ENCODE results near the gene TOP3A.

The TOP3A gene

DNA sequence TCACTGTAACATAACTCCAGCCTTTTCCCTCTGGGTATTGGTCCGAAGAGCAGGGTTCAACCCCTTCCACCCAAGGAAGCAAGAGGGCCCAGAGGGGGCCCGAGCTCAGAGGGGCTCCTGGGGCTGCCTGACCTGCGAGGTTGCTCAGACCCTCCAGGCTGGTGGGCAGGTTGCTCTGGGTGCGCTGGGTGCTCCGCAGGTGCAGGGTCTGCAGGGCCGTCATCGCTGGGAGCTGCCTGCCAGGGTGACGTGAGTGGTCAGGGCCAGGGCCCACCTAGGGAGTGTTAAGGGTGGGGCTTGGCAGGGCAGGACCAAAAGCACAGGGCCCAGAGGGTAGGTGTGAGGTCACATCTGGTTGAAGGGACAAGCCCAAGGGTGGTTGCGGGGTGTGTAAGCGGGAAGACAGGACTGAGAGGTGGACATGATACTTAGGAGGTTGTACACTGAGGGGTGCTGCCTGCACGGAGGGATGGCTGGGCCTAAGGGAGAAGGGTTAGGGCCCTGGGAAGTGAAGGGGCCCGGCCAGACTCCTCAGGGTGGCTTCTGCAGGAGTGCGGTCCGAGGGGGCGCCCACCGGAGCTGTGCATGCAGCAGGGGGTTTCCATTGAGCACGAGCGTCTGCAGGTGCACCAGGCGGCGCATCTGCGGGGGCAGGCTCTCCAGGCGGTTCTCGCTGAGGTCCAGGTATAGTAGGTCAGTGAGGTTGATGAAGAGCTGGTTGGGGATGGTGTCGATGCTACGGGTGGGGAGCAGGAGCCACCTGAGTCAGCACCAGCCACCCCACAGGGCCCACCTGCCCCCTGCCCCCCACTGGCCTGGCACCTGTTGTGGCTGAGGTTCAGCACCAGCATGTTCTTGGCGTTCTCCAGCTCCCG, 60.6 kb downstream of the TOP3A start:
- DNase-seq = no peak

DNA sequence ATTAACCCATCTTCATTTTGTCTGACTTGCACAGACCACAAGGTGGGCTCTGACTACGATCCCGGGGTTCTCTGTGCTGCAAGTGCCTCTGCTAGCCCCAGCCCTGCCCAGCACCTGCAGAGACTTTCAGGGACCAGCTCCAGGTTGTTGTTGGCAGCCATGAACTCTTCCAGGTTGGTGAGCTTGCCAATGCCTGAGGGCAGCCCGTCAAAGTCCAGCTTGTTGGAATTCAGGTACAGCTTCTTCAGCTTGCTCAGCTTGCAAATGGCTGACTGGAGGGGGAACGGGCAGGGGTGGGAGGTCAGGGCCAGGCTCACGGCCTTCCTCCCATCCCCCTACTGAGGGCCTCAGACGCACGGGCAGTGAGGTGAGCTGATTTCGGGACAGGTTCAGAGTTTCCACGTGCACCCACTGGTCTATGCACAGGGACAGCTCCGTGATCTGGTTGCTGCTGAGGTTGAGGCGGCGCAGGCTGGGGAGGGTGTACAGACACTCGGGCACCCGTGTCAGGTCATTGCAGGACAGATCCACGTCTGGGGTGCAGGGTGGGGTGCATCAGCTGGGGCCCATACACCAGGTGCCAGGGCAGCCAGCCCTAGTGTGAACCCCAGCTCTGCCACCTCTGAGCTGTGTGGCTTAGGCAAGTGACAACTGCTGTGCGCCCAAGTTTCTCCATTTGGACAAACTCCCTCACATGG, 61.5 kb downstream of the TOP3A start:
- DNase-seq = no peak

DNA sequence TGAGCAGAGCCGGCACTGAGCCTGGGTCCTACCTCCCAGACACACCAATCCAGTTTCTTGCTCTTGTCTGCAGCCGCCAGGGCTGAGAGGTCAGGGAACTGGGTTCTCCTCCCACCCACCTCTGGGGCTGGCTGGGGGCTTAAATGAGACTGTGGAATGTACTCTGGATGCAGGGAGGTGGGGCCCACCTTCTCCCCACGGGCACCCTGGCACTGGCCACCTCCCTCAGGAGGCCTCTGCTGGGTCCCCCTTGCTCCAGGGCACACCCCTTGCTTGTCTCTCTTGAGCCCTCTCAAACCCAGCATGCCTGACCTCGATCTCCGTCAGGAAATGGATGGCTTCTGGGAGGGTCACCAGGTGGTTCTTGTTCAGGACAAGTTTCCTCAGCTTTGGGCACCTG, 62.6 kb downstream of the TOP3A start:
- DNase-seq = no peak

DNA sequence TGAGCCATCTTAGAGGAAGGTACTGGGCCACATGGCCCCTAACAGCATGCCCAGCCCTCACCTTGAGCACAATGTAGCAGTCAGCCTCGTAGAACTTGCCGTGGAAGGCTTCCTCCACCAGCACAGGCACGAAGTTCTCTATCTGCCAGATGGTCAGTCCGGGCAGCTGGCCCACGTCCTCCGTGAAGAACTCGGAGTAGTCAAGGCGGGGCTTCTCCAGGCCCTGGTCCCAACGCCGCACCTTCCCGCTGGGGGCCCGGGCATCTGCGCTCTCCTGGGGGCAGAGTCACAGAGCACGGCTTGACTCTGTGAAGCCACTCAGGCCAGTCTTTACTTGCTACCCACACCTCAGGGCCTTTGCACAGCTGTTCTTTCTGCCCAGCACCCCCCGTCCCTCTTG, 63.6 kb downstream of the TOP3A start:
- DNase-seq = no peak

DNA sequence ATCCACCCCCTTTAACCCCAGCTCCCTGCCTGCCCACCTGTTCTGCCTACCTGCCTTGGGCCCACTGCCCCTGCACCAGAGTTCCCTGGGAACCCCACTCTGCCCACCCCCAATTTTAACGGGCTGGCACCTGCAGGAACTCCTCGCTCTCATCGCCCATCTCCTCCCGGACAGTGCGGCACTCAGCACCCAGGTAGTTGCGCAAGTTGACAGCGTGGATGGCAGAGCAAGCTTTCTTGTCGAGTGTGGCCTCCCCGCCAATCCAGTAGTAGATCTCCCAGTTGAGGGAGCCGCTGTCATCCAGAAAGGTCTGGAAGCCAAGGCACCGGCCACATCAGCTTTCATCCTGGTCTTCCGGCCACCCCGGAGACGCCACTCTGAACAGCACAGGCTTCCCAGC, 64.1 kb downstream of the TOP3A start:
- DNase-seq = no peak

DNA sequence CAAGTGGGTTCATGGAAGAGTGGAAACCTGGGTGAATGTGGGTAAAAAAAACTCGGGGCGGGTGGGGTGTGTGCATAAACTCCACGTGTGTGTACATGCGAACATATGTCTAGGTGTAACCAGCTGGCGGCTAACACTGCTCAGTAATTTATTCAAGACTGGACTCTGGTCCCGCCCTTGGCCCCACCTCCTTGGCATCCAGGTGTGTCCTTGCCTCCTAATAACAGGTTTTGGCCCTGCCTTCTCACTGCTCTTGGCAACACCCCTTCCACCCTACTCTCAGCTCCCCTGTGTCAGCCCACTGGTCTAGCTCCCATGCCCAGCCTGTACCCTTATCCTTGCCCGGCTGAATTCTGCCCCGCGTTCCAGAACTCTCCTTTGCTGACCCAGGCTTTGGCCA, 64.5 kb downstream of the TOP3A start:
- no peak for DNase-seq

DNA sequence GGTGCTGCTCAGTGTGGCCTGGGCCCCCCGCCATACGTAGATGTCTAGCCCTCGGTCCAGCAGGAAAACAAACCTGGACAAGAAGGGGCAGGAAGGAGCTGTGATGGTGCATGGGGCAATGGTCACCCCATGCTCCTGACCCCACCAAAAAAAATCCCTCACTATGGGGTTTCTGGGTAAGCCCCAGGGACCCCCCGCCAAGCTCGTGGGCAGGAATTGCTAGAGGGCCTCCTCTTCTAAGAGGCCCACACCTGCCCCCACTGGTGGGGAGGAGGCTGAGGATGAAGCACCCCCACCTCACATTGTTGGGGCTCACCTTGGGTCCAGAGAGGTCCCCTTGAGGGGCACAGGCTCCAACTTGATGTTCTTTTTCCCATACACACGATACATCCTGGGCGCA, 66.0 kb downstream of the TOP3A start:
- no peak for DNase-seq

DNA sequence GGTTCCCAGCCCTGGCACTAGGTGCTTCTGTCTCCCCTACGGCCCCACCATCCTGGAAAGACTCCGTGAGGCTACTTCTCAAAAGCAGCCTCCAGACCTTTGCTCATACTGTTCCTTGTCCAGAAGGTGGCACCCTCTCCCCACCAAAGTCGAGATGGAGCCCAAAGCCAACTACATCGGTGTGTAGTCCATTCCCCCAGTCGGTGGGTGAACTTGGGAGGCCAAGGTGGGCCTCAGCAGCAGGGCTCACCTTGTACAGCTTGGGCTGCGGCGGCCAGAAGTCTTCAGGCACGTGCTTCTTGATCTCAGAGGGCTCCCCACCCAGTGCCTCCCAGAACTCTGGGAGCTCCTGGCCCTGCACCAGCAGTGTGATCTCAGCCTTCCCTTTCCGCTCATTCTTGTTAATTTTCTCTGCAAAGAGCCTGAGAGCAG, 66.5 kb downstream of the TOP3A start:
- peak; percentile 83 for DNase-seq

DNA sequence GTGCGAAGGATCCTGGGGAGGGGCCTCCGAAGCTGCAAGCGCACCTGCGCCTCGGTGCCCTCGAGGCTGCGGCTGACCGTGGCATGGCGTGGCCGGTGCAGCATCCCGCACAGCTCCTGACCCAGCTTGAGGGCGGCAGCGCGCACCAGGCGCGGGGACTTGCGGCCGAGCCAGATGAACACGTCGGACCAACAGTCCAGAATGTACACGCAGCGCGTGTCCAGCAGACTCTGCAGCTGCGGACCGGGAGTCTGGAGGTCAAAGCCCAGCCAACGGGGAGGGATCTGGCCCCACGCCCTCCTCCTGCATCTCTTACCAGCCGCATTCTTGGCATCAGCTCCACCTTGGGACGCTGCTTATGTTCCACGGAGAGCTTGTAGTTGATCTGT, 67.2 kb downstream of the TOP3A start:
- no peak for DNase-seq

DNA sequence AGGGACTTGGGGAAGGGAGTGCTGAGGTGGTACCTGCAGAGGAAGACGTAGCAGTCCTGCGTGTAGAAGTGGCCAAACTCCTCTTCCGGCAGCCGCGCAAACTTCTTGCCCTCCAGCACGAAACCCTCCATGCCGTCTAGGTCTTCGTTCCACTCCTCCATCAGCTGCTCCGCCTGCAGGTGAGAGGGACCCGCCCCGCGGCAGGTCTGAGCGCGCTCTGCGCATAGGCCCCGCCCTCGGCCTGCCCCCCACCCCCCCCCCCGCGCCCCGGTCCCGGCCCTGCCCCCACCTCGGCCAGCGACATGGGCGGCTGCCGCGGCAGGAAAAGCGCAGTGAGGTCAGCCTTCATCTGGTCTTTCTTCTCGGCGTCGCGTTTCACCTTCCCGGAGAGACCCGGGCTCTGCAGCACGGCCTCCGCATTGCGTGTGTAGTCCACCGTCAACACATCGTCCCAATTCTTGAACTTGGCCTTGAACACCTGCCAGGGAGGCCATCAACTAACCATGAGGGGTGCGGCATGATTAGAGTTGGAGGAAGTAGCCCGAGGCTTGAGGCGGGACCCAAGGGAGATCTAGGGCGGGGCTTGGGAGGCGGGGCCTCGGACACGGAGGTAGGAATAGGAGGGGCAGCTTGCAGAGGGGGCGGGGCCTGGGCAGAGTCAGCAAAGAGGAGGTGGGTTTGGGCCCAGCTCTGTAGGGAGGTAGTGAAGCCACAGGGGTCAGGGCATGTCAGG, 67.7 kb downstream of the TOP3A start:
- DNase-seq = peak; percentile 72

DNA sequence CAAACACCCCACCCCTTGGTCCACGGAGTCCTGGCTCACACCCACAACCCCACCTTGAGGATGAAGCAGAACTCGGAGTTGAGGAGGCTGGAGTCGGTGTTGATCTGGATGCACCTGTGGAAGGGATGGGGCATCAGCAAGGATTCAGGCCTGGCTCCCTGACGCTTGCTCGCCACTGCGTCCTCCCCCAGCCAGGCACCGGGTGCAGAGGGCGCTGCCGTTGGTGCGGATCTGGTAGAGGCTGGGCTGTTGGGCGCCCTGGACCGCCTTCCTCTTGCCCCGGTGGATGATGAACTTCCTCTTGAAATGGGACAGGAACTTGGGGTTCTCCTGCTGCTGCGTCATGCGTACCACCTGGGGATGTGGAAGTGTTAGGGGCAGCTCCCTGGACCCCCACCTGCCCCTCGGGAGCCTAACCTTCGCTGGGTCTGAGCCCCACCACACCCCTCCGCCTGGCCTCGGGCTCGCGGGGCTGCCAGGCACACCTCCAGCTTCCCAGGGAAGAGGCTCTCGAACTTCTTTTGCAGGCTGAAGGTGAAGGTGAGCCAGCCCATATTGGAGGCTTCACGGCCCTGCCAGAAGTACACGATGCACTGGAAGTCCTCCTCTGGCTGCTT, 68.6 kb downstream of the TOP3A start:
- no peak for DNase-seq

DNA sequence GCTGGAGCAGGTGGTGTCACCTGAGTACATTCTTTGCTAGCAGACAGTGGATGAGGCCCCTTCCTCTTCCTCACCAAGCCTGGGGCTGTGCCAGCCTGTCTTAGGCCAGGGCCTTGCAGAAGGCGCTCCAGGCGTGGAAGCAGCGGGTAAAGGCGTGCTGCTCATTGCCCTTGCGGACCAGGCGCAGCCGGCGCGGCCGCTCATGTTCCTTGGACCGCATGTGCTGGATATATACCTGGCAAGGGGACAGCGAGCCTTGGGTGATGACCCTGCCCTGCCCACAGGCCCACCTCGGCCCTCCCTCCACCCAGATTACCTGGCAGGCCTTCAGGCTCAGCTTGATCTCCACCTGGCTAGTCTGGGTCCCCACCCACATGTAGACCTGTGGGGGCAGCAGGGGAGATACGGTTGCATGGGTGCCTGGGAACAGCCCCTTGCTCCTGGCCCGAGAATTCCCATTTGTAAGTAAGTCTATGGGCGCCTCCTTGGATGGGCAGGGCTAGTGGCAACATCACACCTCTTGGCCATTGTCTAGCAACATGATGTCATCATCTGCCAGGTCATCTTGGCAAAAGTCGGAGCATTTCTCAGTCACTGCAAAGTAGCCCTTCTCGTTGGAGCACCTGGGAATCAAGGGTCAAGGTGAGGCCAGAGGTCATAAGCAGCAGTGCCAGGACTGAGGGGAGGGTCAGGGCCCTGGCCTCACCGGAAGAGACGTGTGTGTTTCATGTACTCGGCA, 69.6 kb downstream of the TOP3A start:
- DNase-seq = no peak

DNA sequence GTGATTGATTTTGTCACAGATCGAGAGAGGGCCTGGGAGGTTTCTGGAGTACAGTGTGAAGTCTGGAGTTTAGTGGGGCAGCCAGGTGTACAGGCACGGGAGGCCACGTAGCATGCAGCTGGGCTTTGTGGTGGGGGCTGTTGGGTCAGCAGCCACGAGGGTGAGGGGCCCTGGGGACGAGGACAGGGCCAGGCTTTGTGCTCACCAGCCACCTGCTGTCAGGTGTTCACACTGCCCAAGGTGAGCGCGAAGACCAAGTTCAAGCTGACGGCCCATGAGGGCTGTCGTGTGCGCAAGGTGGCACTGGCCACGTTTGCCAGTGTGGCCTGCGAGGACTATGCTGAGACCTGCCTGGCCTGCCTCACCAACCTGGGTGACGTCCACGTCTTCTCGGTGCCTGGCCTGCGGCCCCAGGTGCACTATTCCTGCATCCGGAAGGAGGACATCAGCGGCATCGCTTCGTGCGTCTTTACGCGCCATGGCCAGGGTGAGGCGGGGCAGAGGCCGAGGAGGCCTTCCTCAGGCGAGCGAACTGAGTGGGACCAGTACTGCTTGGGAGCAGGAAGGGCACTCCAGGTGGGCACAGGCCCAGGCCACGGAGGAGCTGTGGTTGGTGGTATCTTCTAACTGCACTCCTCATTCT, 73.4 kb downstream of the TOP3A start:
- no peak for DNase-seq

DNA sequence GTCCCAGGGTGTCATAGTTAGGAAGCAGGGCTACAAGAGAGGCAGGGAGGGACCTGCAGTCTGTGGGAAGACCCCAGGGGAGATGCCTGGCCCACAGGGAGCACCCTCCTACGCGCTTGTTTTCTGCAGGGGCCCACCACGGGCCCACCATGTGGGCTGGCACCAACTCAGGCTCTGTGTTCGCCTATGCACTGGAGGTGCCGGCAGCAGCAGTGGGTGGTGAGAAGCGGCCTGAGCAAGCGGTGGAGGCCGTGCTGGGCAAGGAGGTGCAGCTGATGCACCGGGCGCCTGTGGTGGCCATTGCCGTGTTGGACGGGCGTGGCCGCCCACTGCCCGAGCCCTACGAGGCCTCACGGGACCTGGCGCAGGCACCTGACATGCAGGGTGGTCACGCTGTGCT, 74.3 kb downstream of the TOP3A start:
- no peak for DNase-seq

DNA sequence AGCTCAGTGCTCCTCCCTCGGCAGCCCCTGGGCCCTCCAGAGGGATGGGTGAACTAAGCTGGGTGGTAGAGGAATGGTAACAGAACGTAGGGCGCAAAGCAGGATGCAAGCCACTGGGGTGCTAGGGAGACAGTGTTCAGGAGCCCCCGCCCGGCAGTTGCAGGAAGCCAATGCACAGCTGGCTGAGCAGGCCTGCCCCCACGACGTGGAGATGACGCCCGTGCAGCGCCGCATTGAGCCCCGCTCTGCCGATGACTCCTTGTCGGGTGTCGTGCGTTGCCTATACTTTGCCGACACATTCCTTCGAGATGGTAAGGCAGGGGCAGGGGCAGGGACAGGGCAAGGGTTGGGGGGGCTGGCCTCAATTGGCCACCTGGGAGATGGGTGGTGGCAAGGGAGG, 76.5 kb downstream of the TOP3A start:
- DNase-seq = no peak

DNA sequence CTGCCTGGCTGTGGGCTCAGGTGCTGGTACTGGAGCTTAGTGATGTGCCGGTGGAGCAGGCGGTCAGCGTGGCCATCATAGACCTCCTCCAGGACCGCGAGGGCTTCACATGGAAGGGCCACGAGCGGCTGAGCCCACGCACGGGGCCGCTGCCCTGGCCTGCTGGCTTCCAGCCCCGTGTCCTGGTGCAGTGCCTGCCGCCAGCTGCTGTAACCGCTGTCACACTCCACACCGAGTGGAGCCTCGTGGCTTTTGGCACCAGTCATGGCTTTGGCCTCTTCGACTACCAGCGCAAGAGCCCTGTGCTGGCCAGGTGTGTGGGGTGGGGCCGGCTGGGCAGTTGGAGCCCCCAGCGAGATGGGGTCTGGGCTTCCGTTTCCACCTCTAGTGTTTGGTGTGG, 77.3 kb downstream of the TOP3A start:
- DNase-seq = no peak

DNA sequence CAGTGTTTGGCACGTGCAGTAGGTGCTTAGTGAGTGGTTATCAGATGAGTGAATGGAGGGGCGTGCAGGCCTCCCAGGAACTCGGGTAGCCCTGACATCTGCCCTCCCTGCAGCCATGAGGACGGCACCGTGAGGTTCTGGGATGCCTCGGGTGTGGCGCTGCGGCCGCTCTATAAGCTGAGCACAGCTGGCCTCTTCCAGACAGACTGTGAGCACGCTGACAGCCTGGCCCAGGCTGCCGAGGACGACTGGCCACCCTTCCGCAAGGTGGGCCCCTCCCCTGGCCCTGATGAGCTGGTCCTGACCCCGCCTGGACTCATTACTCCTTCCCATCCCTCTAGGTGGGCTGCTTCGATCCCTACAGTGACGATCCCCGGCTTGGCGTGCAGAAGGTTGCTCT, 78.3 kb downstream of the TOP3A start:
- no peak for DNase-seq

DNA sequence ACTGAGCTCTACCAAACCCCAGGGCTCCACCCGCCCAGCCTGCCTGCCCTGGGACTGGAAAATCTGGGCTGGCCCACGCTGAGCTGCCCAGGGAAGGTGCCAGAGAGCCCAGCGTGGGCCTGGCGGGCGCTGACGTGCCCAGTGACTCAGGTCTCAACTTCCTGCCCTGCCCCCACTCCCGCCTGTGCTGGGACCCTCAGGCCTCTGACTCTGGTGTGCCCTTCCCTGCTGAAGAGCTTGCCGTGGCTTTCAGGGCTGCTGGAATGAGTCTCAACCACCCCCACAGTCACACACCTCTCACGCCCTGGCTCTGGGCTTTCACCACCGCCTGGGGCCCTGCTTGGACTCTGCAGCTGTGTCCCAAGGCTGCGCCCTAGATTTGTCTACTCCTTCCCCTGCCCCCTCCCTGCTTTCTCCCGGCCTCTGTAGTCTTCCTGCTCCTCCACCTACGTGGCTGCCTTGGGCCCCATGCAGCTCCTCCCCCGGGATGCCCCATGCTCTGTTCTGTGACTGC, 79.0 kb downstream of the TOP3A start:
- peak; percentile 66 for DNase-seq

DNA sequence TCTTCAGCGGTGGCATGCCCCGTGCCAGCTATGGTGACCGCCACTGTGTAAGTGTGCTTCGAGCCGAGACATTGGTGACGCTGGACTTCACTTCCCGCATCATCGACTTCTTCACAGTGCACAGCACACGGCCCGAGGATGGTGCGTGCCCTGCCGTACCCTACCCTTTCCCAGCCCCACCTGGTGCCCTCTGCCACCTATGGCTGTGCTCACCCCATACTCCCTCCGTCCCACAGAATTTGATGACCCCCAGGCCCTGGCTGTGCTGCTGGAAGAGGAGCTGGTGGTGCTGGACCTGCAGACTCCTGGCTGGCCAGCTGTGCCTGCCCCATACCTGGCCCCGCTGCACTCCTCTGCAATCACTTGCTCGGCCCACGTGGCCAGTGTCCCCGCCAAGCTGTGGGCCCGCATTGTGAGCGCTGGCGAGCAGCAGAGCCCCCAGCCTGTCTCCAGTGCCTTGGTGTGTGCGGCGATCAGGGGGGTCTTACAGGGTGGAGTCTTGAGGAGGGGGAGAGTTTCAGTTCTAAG, 79.9 kb downstream of the TOP3A start:
- DNase-seq = no peak

DNA sequence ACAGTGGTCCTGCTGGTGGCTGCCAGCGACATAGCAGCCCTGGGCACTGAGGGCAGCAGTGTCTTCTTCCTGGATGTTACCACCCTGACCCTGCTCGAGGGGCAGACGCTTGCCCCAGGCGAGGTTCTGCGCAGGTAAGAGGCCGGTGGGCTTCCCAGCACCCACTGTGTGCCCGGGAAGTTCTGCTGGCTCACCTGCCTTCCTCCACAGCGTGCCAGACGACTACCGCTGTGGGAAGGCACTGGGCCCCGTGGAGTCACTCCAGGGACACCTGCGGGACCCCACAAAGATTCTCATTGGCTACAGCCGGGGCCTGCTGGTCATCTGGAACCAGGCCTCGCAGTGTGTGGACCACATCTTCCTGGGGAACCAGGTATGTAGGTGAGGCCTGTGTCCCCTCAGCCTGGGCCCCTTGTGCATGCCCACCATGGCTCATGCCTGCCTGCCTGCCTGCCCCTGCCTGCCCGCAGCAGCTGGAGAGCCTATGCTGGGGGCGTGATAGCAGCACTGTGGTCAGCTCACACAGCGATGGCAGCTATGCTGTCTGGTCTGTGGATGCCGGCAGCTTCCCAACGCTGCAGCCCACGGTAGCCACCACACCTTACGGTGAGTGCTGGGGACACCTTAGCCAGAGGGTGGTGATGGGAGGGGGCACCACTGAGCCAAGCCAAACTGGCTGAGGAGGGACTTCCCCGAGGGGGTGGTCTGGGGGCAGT, 80.8 kb downstream of the TOP3A start:
- no peak for DNase-seq

DNA sequence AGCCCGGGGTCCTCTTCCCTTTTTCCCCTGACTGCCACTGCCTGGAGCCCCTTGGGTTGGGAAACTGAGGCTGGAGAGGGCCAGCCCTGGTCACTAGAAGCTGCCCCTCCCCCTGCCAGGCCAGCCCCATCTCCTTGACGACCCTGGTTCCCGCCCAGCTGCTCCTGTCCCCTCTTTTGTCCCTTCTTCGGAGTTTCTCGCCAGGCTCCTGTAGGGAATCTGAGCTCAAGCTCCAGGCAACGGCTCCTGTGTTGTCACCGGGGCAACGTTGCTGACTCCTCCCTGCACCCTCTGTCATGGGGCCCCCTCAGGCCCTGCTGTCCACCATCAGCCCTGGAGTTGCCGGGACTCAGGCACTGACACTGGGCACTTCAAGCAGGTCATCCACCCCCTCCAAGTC, 83.6 kb downstream of the TOP3A start:
- DNase-seq = no peak
